Kidney tubule cell (primary cell): ENCODE data around the gene KRTAP1-4.
"Not testable (repeated sequence)": the region's sequence is repeated elsewhere in the genome, so short reads cannot be mapped to it uniquely, and the experiment has no call there.

Experiments used
- DNase-seq: peaks from one replicate; pipeline ENCODE4 v3.0.0-alpha.2; 2018; ENCODE audit warnings: low spot score

KRTAP1-4 gene

GRCh38 chr17:41029633-41030245 lies at the start of gene KRTAP1-4:
Gene KRTAP1-4, minus strand, starts transcription at chr17:41030195. Its CDS starts 117 bp downstream, at chr17:41030078.
- DNase-seq = no peak

- no peak for DNase-seq
Measured at GRCh38 chr17:41076788-41077187, 46.8 kb upstream of the KRTAP1-4 start.

- peak; percentile 51 for DNase-seq
Measured at GRCh38 chr17:41073676-41074075, 43.7 kb upstream of the KRTAP1-4 start.

- DNase-seq = no peak
Measured at GRCh38 chr17:41071606-41072360, 41.8 kb upstream of the KRTAP1-4 start.

GRCh38 chr17:41069031-41069430 lies 39.0 kb upstream of the KRTAP1-4 start:
- DNase-seq = no peak

GRCh38 chr17:41067281-41067680 lies 37.3 kb upstream of the KRTAP1-4 start:
- DNase-seq = no peak

- peak; percentile 99 for DNase-seq
Measured at GRCh38 chr17:41065829-41066624, 36.0 kb upstream of the KRTAP1-4 start, which contains the start of gene KRTAP2-4. Gene KRTAP2-4, minus strand, starts transcription at chr17:41065879. Its CDS starts 34 bp downstream, at chr17:41065845.

GRCh38 chr17:41065016-41065689 lies 35.2 kb upstream of the KRTAP1-4 start:
- DNase-seq = peak; percentile 56

- DNase-seq = no peak
Measured at GRCh38 chr17:41064301-41064700, 34.3 kb upstream of the KRTAP1-4 start.

GRCh38 chr17:41063449-41063848 lies 33.5 kb upstream of the KRTAP1-4 start:
- no peak for DNase-seq

GRCh38 chr17:41061964-41062363 lies 32.0 kb upstream of the KRTAP1-4 start:
- DNase-seq = peak; percentile 97

GRCh38 chr17:41060052-41060604 lies 30.1 kb upstream of the KRTAP1-4 start, which contains the start of gene KRTAP2-3:
Gene KRTAP2-3, minus strand, starts transcription at chr17:41060114. Its CDS starts 64 bp downstream, at chr17:41060050.
- peak; percentile 100 for DNase-seq

- DNase-seq = peak; percentile 85
Measured at GRCh38 chr17:41059276-41060051, 29.5 kb upstream of the KRTAP1-4 start.

- DNase-seq = peak; percentile 79
Measured at GRCh38 chr17:41058741-41059140, 28.7 kb upstream of the KRTAP1-4 start.

GRCh38 chr17:41057547-41057946 lies 27.6 kb upstream of the KRTAP1-4 start:
- DNase-seq = no peak

GRCh38 chr17:41055130-41055529 lies 25.1 kb upstream of the KRTAP1-4 start, which contains the start of gene KRTAP2-2:
Gene KRTAP2-2, minus strand, starts transcription at chr17:41055230. Its CDS starts 19 bp downstream, at chr17:41055211.
- not testable (repeated sequence) for DNase-seq

- not testable (repeated sequence) for DNase-seq
Measured at GRCh38 chr17:41054556-41054955, 24.6 kb upstream of the KRTAP1-4 start.

GRCh38 chr17:41054025-41054424 lies 24.0 kb upstream of the KRTAP1-4 start:
- DNase-seq = peak; percentile 84

GRCh38 chr17:41052566-41052965 lies 22.6 kb upstream of the KRTAP1-4 start:
- DNase-seq = no peak

GRCh38 chr17:41049110-41049509 lies 19.1 kb upstream of the KRTAP1-4 start:
- DNase-seq = peak; percentile 81

GRCh38 chr17:41048441-41048840 lies 18.4 kb upstream of the KRTAP1-4 start:
- peak; percentile 64 for DNase-seq
